ENCODE measurements around the gene SCAI.

SCAI gene

GRCh38 chr9:124929464-124929863 is 213.9 kb downstream of the SCAI start:
- no peak for TF ChIP-seq ZBTB7A (IDR thresholded peaks at IDR 0.05; ENCODE audit: low read depth)
- no peak for TF ChIP-seq REST (IDR thresholded peaks at IDR 0.05; ENCODE audit: low read depth)
- TF ChIP-seq USF1 (IDR thresholded peaks at IDR 0.05), result no peak
- TF ChIP-seq TAF1 (IDR thresholded peaks at IDR 0.05; ENCODE audit: low read depth), result no peak
- no peak for TF ChIP-seq YY1 (IDR thresholded peaks at IDR 0.05; ENCODE audit: low read depth)
- no peak for TF ChIP-seq EGR1 (IDR thresholded peaks at IDR 0.05)
- TF ChIP-seq RAD21 (IDR thresholded peaks at IDR 0.05; ENCODE audit: low read depth), result no peak
- TF ChIP-seq MAX (IDR thresholded peaks at IDR 0.05), result no peak

- TF ChIP-seq FOXM1 (IDR thresholded peaks at IDR 0.05; ENCODE audit: borderline replicate concordance, low read depth) (no peak), REST (IDR thresholded peaks at IDR 0.05; ENCODE audit: low read depth) (no peak), USF1 (IDR thresholded peaks at IDR 0.05) (no peak), NFIC (IDR thresholded peaks at IDR 0.05) (no peak)
Measured at GRCh38 chr9:124928116-124928515, 215.2 kb downstream of the SCAI start.

- TF ChIP-seq CREB1 (IDR thresholded peaks at IDR 0.05; ENCODE audit: low read depth) (no peak), TAF1 (IDR thresholded peaks at IDR 0.05; ENCODE audit: low read depth) (no peak), FOXM1 (IDR thresholded peaks at IDR 0.05; ENCODE audit: borderline replicate concordance, low read depth) (no peak), TCF12 (IDR thresholded peaks at IDR 0.05; ENCODE audit: low read depth) (no peak), NFIC (IDR thresholded peaks at IDR 0.05) (no peak), RAD21 (IDR thresholded peaks at IDR 0.05; ENCODE audit: low read depth) (no peak)
Measured at GRCh38 chr9:124914753-124915405, 228.4 kb downstream of the SCAI start.

GRCh38 chr9:124913378-124913777 is 229.9 kb downstream of the SCAI start:
- TF ChIP-seq REST (IDR thresholded peaks at IDR 0.05; ENCODE audit: low read depth), result no peak
- TF ChIP-seq EGR1 (IDR thresholded peaks at IDR 0.05), result no peak
- no peak for TF ChIP-seq CREB1 (IDR thresholded peaks at IDR 0.05; ENCODE audit: low read depth)
- no peak for TF ChIP-seq TEAD4 (IDR thresholded peaks at IDR 0.05)
- TF ChIP-seq EP300 (IDR thresholded peaks at IDR 0.05; ENCODE audit: borderline replicate concordance), result no peak
- no peak for TF ChIP-seq YY1 (IDR thresholded peaks at IDR 0.05; ENCODE audit: low read depth)
- TF ChIP-seq FOXM1 (IDR thresholded peaks at IDR 0.05; ENCODE audit: borderline replicate concordance, low read depth), result no peak
- TF ChIP-seq CEBPB (IDR thresholded peaks at IDR 0.05), result no peak
- no peak for TF ChIP-seq MAX (IDR thresholded peaks at IDR 0.05)
- no peak for TF ChIP-seq TAF1 (IDR thresholded peaks at IDR 0.05; ENCODE audit: low read depth)
- TF ChIP-seq RAD21 (IDR thresholded peaks at IDR 0.05; ENCODE audit: low read depth), result no peak
- no peak for TF ChIP-seq ZBTB7A (IDR thresholded peaks at IDR 0.05; ENCODE audit: low read depth)
- no peak for TF ChIP-seq TCF12 (IDR thresholded peaks at IDR 0.05; ENCODE audit: low read depth)
- TF ChIP-seq USF1 (IDR thresholded peaks at IDR 0.05), result no peak
- TF ChIP-seq NFIC (IDR thresholded peaks at IDR 0.05), result no peak

Data from Ishikawa (cell line).